ENCODE data around the gene CELF4.

DNA sequence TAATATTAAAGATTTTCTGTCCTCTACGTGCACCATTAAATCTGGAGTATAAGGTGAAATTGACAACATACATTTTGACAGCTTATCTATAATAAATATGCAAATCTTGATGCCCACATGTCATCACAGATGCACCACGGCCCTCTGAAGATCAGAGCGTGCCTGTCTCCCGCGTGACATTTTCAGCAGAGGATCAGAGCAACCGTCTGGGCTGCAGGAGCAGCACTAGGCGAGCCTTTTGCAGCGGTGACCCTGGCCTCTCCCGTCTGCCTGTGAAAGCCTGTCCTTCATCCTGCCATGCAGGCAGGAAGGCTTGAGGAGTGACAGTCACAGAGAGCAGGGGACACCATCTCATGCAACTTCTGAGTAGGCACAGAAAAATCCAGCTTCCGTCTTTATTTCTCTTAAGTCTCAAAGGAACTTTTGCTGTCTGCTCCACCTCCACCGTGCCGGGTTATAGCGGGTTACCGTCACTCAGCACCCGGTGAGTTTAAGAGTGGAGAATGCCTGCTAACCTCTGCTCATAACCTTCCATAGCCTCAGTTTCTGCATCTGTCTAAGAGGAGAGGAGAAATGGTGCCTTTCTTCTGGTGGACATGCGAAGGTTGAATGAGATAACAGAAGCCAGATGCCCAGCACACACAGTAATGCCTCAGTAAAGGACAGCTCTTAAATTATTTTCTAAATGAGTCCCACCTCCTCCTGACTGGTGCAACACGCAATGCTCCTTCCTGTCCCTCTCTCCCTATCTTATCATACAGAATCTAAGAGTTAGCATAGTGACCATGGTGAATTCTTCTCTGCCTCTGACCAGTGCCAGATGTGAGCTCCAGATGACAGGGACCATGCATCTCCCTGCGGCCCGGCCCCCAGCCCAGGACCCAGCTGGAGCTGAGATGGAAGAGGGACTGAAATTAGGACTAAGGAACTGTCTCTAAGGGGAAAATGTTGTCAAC is 43.8 kb downstream of the CELF4 start:
- TF ChIP-seq POLR2A (IDR thresholded peaks at IDR 0.05; ENCODE audit: low read depth, low read length) = no peak
- TF ChIP-seq POLR2AphosphoS5 (IDR thresholded peaks at IDR 0.05; ENCODE audit: low read depth, low read length) = no peak
- no peak for TF ChIP-seq TAF1 (IDR thresholded peaks at IDR 0.05; ENCODE audit: borderline replicate concordance, low read depth, low read length)

Measured in GM12892 (cell line).